Testis (tissue), 2 donors: ENCODE results near the gene RBM48.

Source experiments
- CTCF ChIP-seq, 3 experiments: fragments of 450-650 bp in 2 of 3; fragments of 200-600 bp in 1 of 3; sonication (generic) in 1 of 3; IDR thresholded peaks; one replicate each; pipeline ENCODE4 v1.5.1; 2016 to 2019; ENCODE audit warnings: antibody characterized with exemption in 3 of 3, mild to moderate bottlenecking in 2 of 3, moderate library complexity in 1 of 3
- POLR2A ChIP-seq: fragments of 450-650 bp; IDR thresholded peaks from one replicate; pipeline ENCODE4 v1.6.1; 2017; ENCODE audit warnings: antibody characterized with exemption, mild to moderate bottlenecking, moderate library complexity

- TF ChIP-seq CTCF (IDR thresholded peaks at IDR 0.05) (no peak), POLR2A (no peak)
Observed at GRCh38 chr7:92498557-92498956, 30.0 kb upstream of the RBM48 start.
